ENCODE data around the gene CHST11.

CHST11 gene

GRCh38 chr12:104758771-104759170 is 302.0 kb downstream of the CHST11 start:
- Mint-ChIP-seq H3K4me1 (ENCODE audit: low read depth in 2 of 2) (peaks cover 28 to 31% of the 10 kb centered on the region in 2 donors), H3K4me3 (no peak overlapping the region), H3K27me3 (no peaks in the 10 kb centered on the region), H3K27ac (no peak overlapping the region), H3K36me3 (ENCODE audit: insufficient read depth) (peaks cover 22% of the 10 kb centered on the region), H3K9me3 (no peaks in the 10 kb centered on the region)
- DNase-seq (no peak), ATAC-seq (replicated peaks) (no peak)

GRCh38 chr12:104761091-104761490 is 304.3 kb downstream of the CHST11 start:
- H3K9me3 Mint-ChIP-seq = no peaks in the 10 kb centered on the region
- no peak overlapping the region for H3K4me3 Mint-ChIP-seq
- DNase-seq (no peak), ATAC-seq (replicated peaks) (no peak)
- peak overlapping the region; percentile 62 to 68 for H3K27ac Mint-ChIP-seq
- peaks cover 33 to 35% of the 10 kb centered on the region in 2 donors for H3K4me1 Mint-ChIP-seq (ENCODE audit: low read depth in 2 of 2)
- H3K27me3 Mint-ChIP-seq = no peaks in the 10 kb centered on the region
- peaks cover 25% of the 10 kb centered on the region for H3K36me3 Mint-ChIP-seq (ENCODE audit: insufficient read depth)

- Mint-ChIP-seq H3K36me3 (ENCODE audit: insufficient read depth) (peaks cover 25% of the 10 kb centered on the region), H3K27ac (peak overlapping the region; percentile 62 to 68), H3K4me1 (ENCODE audit: low read depth in 2 of 2) (peaks cover 31 to 35% of the 10 kb centered on the region in 2 donors), H3K4me3 (no peak overlapping the region), H3K27me3 (no peaks in the 10 kb centered on the region), H3K9me3 (no peaks in the 10 kb centered on the region)
- no peak for DNase-seq
- no peak for ATAC-seq (replicated peaks)
Observed at GRCh38 chr12:104761611-104762010, 304.9 kb downstream of the CHST11 start.

GRCh38 chr12:104763168-104763805 is 306.5 kb downstream of the CHST11 start:
- ATAC-seq (replicated peaks) (peak; percentile 47), DNase-seq (no peak)
- no peaks in the 10 kb centered on the region for H3K9me3 Mint-ChIP-seq
- H3K27ac Mint-ChIP-seq = peak overlapping the region in 1 of 2 donors; percentile 71
- H3K4me3 Mint-ChIP-seq = no peak overlapping the region
- H3K27me3 Mint-ChIP-seq = no peaks in the 10 kb centered on the region
- H3K4me1 Mint-ChIP-seq (ENCODE audit: low read depth in 2 of 2) = peaks cover 31 to 35% of the 10 kb centered on the region in 2 donors
- H3K36me3 Mint-ChIP-seq (ENCODE audit: insufficient read depth) = peaks cover 16% of the 10 kb centered on the region

GRCh38 chr12:104764225-104765091 is 307.7 kb downstream of the CHST11 start:
- H3K36me3 Mint-ChIP-seq (ENCODE audit: insufficient read depth) = peaks cover 21% of the 10 kb centered on the region
- peaks cover 31 to 35% of the 10 kb centered on the region in 2 donors for H3K4me1 Mint-ChIP-seq (ENCODE audit: low read depth in 2 of 2)
- no peaks in the 10 kb centered on the region for H3K9me3 Mint-ChIP-seq
- peak overlapping the region; percentile 58 to 68 for H3K27ac Mint-ChIP-seq
- ATAC-seq (replicated peaks) (peak; percentile 65), DNase-seq (no peak)
- no peak overlapping the region for H3K4me3 Mint-ChIP-seq
- no peaks in the 10 kb centered on the region for H3K27me3 Mint-ChIP-seq

GRCh38 chr12:104767261-104767660 is 310.5 kb downstream of the CHST11 start:
- no peaks in the 10 kb centered on the region for H3K9me3 Mint-ChIP-seq
- peaks cover 18% of the 10 kb centered on the region for H3K36me3 Mint-ChIP-seq (ENCODE audit: insufficient read depth)
- H3K4me1 Mint-ChIP-seq (ENCODE audit: low read depth in 2 of 2) = peaks cover 21 to 22% of the 10 kb centered on the region in 2 donors
- ATAC-seq (replicated peaks) = no peak
- H3K27me3 Mint-ChIP-seq = no peaks in the 10 kb centered on the region
- H3K27ac Mint-ChIP-seq = no peak overlapping the region
- no peak overlapping the region for H3K4me3 Mint-ChIP-seq
- DNase-seq = no peak

- Mint-ChIP-seq H3K27me3 (no peaks in the 10 kb centered on the region), H3K9me3 (peaks cover 0 to 4% of the 10 kb centered on the region in 2 donors), H3K27ac (no peak overlapping the region), H3K4me3 (no peak overlapping the region), H3K4me1 (ENCODE audit: low read depth in 2 of 2) (peaks cover 18 to 21% of the 10 kb centered on the region in 2 donors), H3K36me3 (ENCODE audit: insufficient read depth) (peaks cover 15% of the 10 kb centered on the region)
- DNase-seq = no peak
- no peak for ATAC-seq (replicated peaks)
Observed at GRCh38 chr12:104768033-104768432, 311.3 kb downstream of the CHST11 start.

- peaks cover 11 to 13% of the 10 kb centered on the region in 2 donors for H3K4me1 Mint-ChIP-seq (ENCODE audit: low read depth in 2 of 2)
- ATAC-seq (replicated peaks) (no peak), DNase-seq (no peak)
- no peak overlapping the region for H3K4me3 Mint-ChIP-seq
- peaks cover 0 to 8% of the 10 kb centered on the region in 2 donors for H3K9me3 Mint-ChIP-seq
- no peak overlapping the region for H3K27ac Mint-ChIP-seq
- no peaks in the 10 kb centered on the region for H3K27me3 Mint-ChIP-seq
- H3K36me3 Mint-ChIP-seq (ENCODE audit: insufficient read depth) = peaks cover 6% of the 10 kb centered on the region
Observed at GRCh38 chr12:104769144-104769561, 312.4 kb downstream of the CHST11 start.

GRCh38 chr12:104772336-104772735 is 315.6 kb downstream of the CHST11 start:
- Mint-ChIP-seq H3K4me1 (ENCODE audit: low read depth in 2 of 2) (no peaks in the 10 kb centered on the region), H3K27ac (no peak overlapping the region), H3K27me3 (no peaks in the 10 kb centered on the region), H3K4me3 (no peak overlapping the region), H3K36me3 (ENCODE audit: insufficient read depth) (peaks cover 8% of the 10 kb centered on the region), H3K9me3 (peaks cover 0 to 8% of the 10 kb centered on the region in 2 donors)
- no peak for DNase-seq
- no peak for ATAC-seq (replicated peaks)

GRCh38 chr12:104775731-104776231 is 319.0 kb downstream of the CHST11 start:
- Mint-ChIP-seq H3K36me3 (ENCODE audit: insufficient read depth) (peaks cover 3% of the 10 kb centered on the region), H3K27ac (no peak overlapping the region), H3K4me1 (ENCODE audit: low read depth in 2 of 2) (no peaks in the 10 kb centered on the region), H3K27me3 (peaks cover 0 to 16% of the 10 kb centered on the region in 2 donors), H3K4me3 (no peak overlapping the region), H3K9me3 (peaks cover 0 to 8% of the 10 kb centered on the region in 2 donors)
- DNase-seq (no peak), ATAC-seq (replicated peaks) (no peak)

GRCh38 chr12:104779134-104779533 is 322.4 kb downstream of the CHST11 start:
- Mint-ChIP-seq H3K4me3 (no peak overlapping the region), H3K36me3 (ENCODE audit: insufficient read depth) (peaks cover 3% of the 10 kb centered on the region), H3K9me3 (no peaks in the 10 kb centered on the region), H3K27ac (no peak overlapping the region), H3K4me1 (ENCODE audit: low read depth in 2 of 2) (no peaks in the 10 kb centered on the region), H3K27me3 (peaks cover 0 to 16% of the 10 kb centered on the region in 2 donors)
- DNase-seq = no peak
- no peak for ATAC-seq (replicated peaks)

- no peaks in the 10 kb centered on the region for H3K36me3 Mint-ChIP-seq (ENCODE audit: insufficient read depth)
- peaks cover 0 to 2% of the 10 kb centered on the region in 2 donors for H3K9me3 Mint-ChIP-seq
- ATAC-seq (replicated peaks) = no peak
- no peak overlapping the region for H3K4me3 Mint-ChIP-seq
- no peak overlapping the region for H3K27ac Mint-ChIP-seq
- no peak for DNase-seq
- no peaks in the 10 kb centered on the region for H3K4me1 Mint-ChIP-seq (ENCODE audit: low read depth in 2 of 2)
- peaks cover 0 to 16% of the 10 kb centered on the region in 2 donors for H3K27me3 Mint-ChIP-seq
Observed at GRCh38 chr12:104782296-104782695, 325.5 kb downstream of the CHST11 start.

- Mint-ChIP-seq H3K4me1 (ENCODE audit: low read depth in 2 of 2) (no peaks in the 10 kb centered on the region), H3K27ac (no peak overlapping the region), H3K4me3 (no peak overlapping the region), H3K36me3 (ENCODE audit: insufficient read depth) (no peaks in the 10 kb centered on the region), H3K9me3 (peaks cover 0 to 2% of the 10 kb centered on the region in 2 donors), H3K27me3 (peaks cover 0 to 11% of the 10 kb centered on the region in 2 donors)
- no peak for DNase-seq
- ATAC-seq (replicated peaks) = no peak
Observed at GRCh38 chr12:104784592-104784991, 327.8 kb downstream of the CHST11 start.

Data from effector memory CD8-positive, alpha-beta T cell (primary cell).